K562 (cell line): ENCODE data around the gene PRDM1. TPM values are rescaled to one million over a fixed set of nuclear protein-coding genes. Genes with fewer than 3 reads are reported as not detected.

Source experiments
- E2F4 ChIP-seq: sonication (generic); formaldehyde crosslinking; IDR thresholded peaks from 2 replicates; pipeline ENCODE4 v1.8.0; 2022; ENCODE audit warnings: mild to moderate bottlenecking, low read depth, missing genetic modification reagents
- GTF2A2 ChIP-seq: IDR thresholded peaks from 2 replicates; pipeline ENCODE4 v1.6.1; 2016; ENCODE audit warnings: mild to moderate bottlenecking, missing genetic modification characterization, missing compliant biosample characterization
- IFI16 ChIP-seq: fragments of 250-450 bp; sonication (Bioruptor Pico); IDR thresholded peaks from 2 replicates; pipeline ENCODE4 v2.1.2; 2022; ENCODE audit warnings: mild to moderate bottlenecking, inconsistent platforms
- KLF16 ChIP-seq: IDR thresholded peaks from 2 replicates; pipeline ENCODE4 v1.6.1; 2016; ENCODE audit warnings: antibody characterized with exemption
- MLLT1 ChIP-seq, 2 experiments: fragments of 450-650 bp; IDR thresholded peaks; 2 replicates each; pipeline ENCODE4 v1.6.1; 2016
- NR2C2 ChIP-seq, 2 experiments: fragments of 200-800 bp in 1 of 2; sonication (Bioruptor generic) in 1 of 2; sonication (generic) in 1 of 2; formaldehyde crosslinking in 1 of 2; IDR thresholded peaks; 2 replicates each; pipeline versions ENCODE4 v1.6.1 to v1.8.0; 2016 to 2022; ENCODE audit warnings: mild to moderate bottlenecking in 1 of 2, missing compliant biosample characterization in 1 of 2, missing genetic modification characterization in 1 of 2, missing genetic modification reagents in 1 of 2
- SOX6 ChIP-seq: fragments of 450-650 bp; IDR thresholded peaks from 2 replicates; pipeline ENCODE4 v1.6.1; 2014; ENCODE audit warnings: mild to moderate bottlenecking
- TFAM ChIP-seq: fragments of 250-450 bp; sonication (Bioruptor Pico); conservative IDR thresholded peaks from 2 replicates; pipeline ENCODE4 v1.5.0; 2021; ENCODE audit warnings: mild to moderate bottlenecking, moderate library complexity
- U2AF1 ChIP-seq: fragments of 200-400 bp; formaldehyde crosslinking; optimal IDR thresholded peaks from 2 replicates; pipeline ENCODE3; 2017; ENCODE audit warnings: mild to moderate bottlenecking, low read depth, low read length, moderate library complexity
- YBX1 ChIP-seq: fragments of 450-650 bp; IDR thresholded peaks from 2 replicates; pipeline ENCODE4 v1.7.1; 2016; ENCODE audit warnings: mild to moderate bottlenecking
- YY1 ChIP-seq, 3 experiments: IDR thresholded peaks; 2 replicates each; pipeline ENCODE4 v1.6.1; 2011; ENCODE audit warnings: low read length in 2 of 3, mild to moderate bottlenecking in 2 of 3, moderate library complexity in 2 of 3, borderline replicate concordance in 1 of 3, control low read depth in 1 of 3, low read depth in 1 of 3; ENCODE audit not compliant: insufficient read depth in 3 of 3, insufficient replicate concordance in 2 of 3, control insufficient read depth in 1 of 3, insufficient read length in 1 of 3; ENCODE audit errors: extremely low read depth in 1 of 3
- ZNF143 ChIP-seq: sonication (generic); formaldehyde crosslinking; IDR thresholded peaks from 2 replicates; pipeline ENCODE4 v1.9.0; 2022; ENCODE audit warnings: mild to moderate bottlenecking, missing genetic modification reagents
- ZNF76 ChIP-seq: fragments of 250-450 bp; sonication (Bioruptor Pico); IDR thresholded peaks from 2 replicates; pipeline ENCODE4 v1.4.0; 2020; ENCODE audit warnings: mild to moderate bottlenecking, moderate library complexity, borderline replicate concordance
- polyA plus RNA-seq, 8 experiments: library from polyadenylated mRNA; depleted of rRNA in 4 of 8; stranded (reverse) in 5 of 8; unstranded in 3 of 8; fragments of >200 nt; fragmentation: Nextera tagmentation in 2 of 8; fragmentation: Illumina TruSeq in 1 of 8; extraction: Ambion mirVana in 2 of 8; extraction: Trizol in 1 of 8; gene quantifications; 2 replicates each; pipeline versions ENCODE4 v1.2.1 to v1.2.3, GENCODE V29; 2011 to 2014; ENCODE audit warnings: inconsistent platforms in 1 of 8, missing spikeins in 1 of 8
- total RNA-seq, 7 experiments: library from RNA; depleted of rRNA in 6 of 7; stranded (reverse); fragments of >200 nt in 6 of 7; fragmentation: Illumina TruSeq in 2 of 7; extraction: Trizol in 2 of 7; gene quantifications; 2 replicates each; pipeline versions ENCODE4 v1.2.1 to v1.2.3, GENCODE V29; 2011 to 2021; ENCODE audit warnings: low replicate concordance in 1 of 7
- TF ChIP-seq, protein P1 (sequence below), 2 experiments: IDR thresholded peaks in 1 of 2; conservative IDR thresholded peaks in 1 of 2; 2 replicates each; pipeline ENCODE4 v1.6.1; 2016; ENCODE audit warnings: low read depth in 2 of 2, mild to moderate bottlenecking in 1 of 2, missing compliant biosample characterization in 1 of 2, missing genetic modification characterization in 1 of 2, moderate library complexity in 1 of 2
- TF ChIP-seq, protein P2 (sequence below): fragments of 250-450 bp; sonication (Bioruptor Pico); IDR thresholded peaks from 2 replicates; pipeline ENCODE4 v1.4.0; 2020; ENCODE audit warnings: borderline replicate concordance
- TF ChIP-seq, protein P3 (sequence below): sonication (generic); formaldehyde crosslinking; IDR thresholded peaks from 2 replicates; pipeline ENCODE4 v1.9.0; 2022; ENCODE audit warnings: mild to moderate bottlenecking, missing genetic modification reagents
- TF ChIP-seq, protein P4 (sequence below): fragments of 450-650 bp; formaldehyde crosslinking; IDR thresholded peaks from 2 replicates; pipeline ENCODE4 v1.4.0; 2022; ENCODE audit warnings: mild to moderate bottlenecking, moderate library complexity

Gene PRDM1
- total and polyA plus RNA-seq, 9 of the 15 experiments (the other 6 are each of a cell fraction or from before 2014, with no cell fraction given) = 0.09 to 0.89 (median 0.27) TPM

DNA sequence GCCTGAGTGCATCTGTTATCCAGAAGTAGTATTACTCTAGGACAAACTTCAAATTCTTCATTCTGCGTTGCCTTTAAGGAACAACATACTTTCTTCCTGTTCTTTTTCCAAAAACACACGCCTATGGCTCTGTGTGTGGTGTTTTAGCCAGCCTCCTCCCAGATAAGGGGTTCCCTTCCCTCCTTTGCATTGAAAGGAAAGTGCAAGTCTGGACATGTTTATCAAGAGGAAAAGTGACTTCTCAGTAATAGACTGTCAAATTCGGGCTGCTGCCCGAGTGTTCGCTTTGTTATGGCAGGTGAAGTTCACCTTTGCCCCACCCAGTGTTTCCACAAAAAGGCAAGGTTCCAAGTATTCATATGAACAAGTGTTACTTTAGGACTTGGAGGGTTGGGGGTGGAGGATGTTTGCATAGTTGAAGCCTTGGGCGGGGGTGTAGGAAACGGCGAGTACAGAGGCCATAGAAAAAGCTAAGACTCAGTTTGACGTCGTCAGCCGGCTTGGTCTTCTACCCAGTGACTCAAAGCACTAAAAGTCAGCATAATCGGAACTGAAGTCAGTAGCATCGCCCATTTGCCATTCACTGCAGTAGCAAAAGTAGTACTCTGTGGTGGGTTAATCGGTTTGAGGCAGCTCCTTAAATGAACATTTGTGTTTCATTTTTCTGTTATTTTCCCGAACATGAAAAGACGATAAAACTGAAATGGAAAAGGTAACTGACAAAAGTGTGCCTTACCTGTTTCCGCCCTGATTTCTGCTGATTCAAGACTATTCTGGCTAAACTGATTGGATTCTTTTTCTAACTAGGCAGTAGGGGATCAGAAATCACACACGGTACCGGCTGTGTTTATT, 12.5 kb downstream of the PRDM1 start (continued):
- TF ChIP-seq, protein P1, sequence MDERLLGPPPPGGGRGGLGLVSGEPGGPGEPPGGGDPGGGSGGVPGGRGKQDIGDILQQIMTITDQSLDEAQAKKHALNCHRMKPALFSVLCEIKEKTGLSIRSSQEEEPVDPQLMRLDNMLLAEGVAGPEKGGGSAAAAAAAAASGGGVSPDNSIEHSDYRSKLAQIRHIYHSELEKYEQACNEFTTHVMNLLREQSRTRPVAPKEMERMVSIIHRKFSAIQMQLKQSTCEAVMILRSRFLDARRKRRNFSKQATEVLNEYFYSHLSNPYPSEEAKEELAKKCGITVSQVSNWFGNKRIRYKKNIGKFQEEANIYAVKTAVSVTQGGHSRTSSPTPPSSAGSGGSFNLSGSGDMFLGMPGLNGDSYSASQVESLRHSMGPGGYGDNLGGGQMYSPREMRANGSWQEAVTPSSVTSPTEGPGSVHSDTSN (CRISPR knock-in tag; IDR thresholded peaks at IDR 0.05; ENCODE audit: low read depth) = no peak
- TF ChIP-seq, protein P1 (tag; conservative IDR thresholded peaks at IDR 0.05; ENCODE audit: low read depth) = 0 out of 2 replicates have a peak, but pooled peaks have one; percentile 14
- TF ChIP-seq SOX6 = peak; percentile 14; the same call in 1 of the 2 replicates
- no peak for TF ChIP-seq KLF16
- no peak for TF ChIP-seq IFI16 (CRISPR knock-in tag)
- TF ChIP-seq, protein P2, sequence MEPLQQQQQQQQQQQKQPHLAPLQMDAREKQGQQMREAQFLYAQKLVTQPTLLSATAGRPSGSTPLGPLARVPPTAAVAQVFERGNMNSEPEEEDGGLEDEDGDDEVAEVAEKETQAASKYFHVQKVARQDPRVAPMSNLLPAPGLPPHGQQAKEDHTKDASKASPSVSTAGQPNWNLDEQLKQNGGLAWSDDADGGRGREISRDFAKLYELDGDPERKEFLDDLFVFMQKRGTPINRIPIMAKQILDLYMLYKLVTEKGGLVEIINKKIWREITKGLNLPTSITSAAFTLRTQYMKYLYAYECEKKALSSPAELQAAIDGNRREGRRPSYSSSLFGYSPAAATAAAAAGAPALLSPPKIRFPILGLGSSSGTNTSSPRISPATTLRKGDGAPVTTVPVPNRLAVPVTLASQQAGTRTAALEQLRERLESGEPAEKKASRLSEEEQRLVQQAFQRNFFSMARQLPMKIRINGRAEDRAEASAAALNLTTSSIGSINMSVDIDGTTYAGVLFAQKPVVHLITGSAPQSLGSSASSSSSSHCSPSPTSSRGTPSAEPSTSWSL (CRISPR knock-in tag) = no peak
- no peak for TF ChIP-seq GTF2A2 (tag)
- no peak for TF ChIP-seq NR2C2 (CRISPR knock-in tag; IDR thresholded peaks at IDR 0.05)
- TF ChIP-seq NR2C2 (tag; IDR thresholded peaks at IDR 0.05) = peak; percentile 38; the same call in 1 of the 2 replicates
- TF ChIP-seq TFAM (CRISPR knock-in tag) = no peak
- no peak for TF ChIP-seq ZNF76
- TF ChIP-seq MLLT1 (IDR thresholded peaks at IDR 0.05) = no peak
- TF ChIP-seq YBX1 = no peak
- TF ChIP-seq YY1 (IDR thresholded peaks at IDR 0.05; ENCODE audit: borderline replicate concordance in 1 of 3, control insufficient read depth in 1 of 3, extremely low read depth in 1 of 3, insufficient read depth in 3 of 3, insufficient read length in 1 of 3, insufficient replicate concordance in 2 of 3, low read depth in 1 of 3, low read length in 2 of 3) = peak in 1 of 3 experiments; percentile 53
- TF ChIP-seq, protein P3, sequence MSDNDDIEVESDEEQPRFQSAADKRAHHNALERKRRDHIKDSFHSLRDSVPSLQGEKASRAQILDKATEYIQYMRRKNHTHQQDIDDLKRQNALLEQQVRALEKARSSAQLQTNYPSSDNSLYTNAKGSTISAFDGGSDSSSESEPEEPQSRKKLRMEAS (CRISPR knock-in tag) = no peak
- TF ChIP-seq E2F4 (CRISPR knock-in tag) = no peak
- TF ChIP-seq, protein P4, sequence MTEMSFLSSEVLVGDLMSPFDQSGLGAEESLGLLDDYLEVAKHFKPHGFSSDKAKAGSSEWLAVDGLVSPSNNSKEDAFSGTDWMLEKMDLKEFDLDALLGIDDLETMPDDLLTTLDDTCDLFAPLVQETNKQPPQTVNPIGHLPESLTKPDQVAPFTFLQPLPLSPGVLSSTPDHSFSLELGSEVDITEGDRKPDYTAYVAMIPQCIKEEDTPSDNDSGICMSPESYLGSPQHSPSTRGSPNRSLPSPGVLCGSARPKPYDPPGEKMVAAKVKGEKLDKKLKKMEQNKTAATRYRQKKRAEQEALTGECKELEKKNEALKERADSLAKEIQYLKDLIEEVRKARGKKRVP (CRISPR knock-in tag) = no peak
- no peak for TF ChIP-seq ZNF143 (CRISPR knock-in tag)
- TF ChIP-seq U2AF1 = no peak
